Mucosa of descending colon (tissue), 3 donors: ENCODE results near the gene KCNQ2. TPM values are rescaled to one million over a fixed set of nuclear protein-coding genes. Genes with fewer than 3 reads are reported as not detected.

ENCODE experiments used
- ATAC-seq: fragments of 200-7000 bp; cut with Tn5 transposase; one replicate; pipeline ENCODE4 v1.9.1; 2020; ENCODE audit warnings: mild to moderate bottlenecking, moderate library complexity
- DNase-seq, 3 donors: peaks; one replicate each; pipeline ENCODE4 v3.0.0-alpha.2; 2020
- H3K36me3 ChIP-seq: fragments of 200-600 bp; one replicate; pipeline ENCODE4 v1.8.0; 2021; ENCODE audit warnings: low read depth, mild to moderate bottlenecking
- H3K4me1 ChIP-seq: fragments of 200-600 bp; one replicate; pipeline ENCODE4 v1.8.0; 2021; ENCODE audit warnings: low read depth, mild to moderate bottlenecking
- H3K4me3 ChIP-seq: fragments of 200-600 bp; one replicate; pipeline ENCODE4 v1.8.0; 2021; ENCODE audit warnings: mild to moderate bottlenecking
- H3K9me3 ChIP-seq: fragments of 200-600 bp; one replicate; pipeline ENCODE4 v1.8.0; 2021; ENCODE audit warnings: mild to moderate bottlenecking
- intact Hi-C, 2 donors: fragments of 100-400 bp; cut with DNase I in 1 of 2; cut with micrococcal nuclease in 1 of 2; formaldehyde crosslinking; loops; one replicate each; pipeline versions ENCODE4 v1.11.0 to v1.11.1; 2022; cut with DNase I, micrococcal nuclease
- total RNA-seq, 3 donors: library from RNA; stranded (reverse); fragmentation: NEBNext Ultra II Directional in 2 of 3; extraction: Animal tissue kit (Norgen Biotek cat#: 25700) in 2 of 3; gene quantifications; one replicate each; pipeline versions ENCODE4 v1.2.1 to v1.2.4, GENCODE V29; 2021 to 2023
- TF ChIP-seq, protein P1 (sequence below): fragments of 200-600 bp; IDR thresholded peaks from one replicate; pipeline ENCODE4 v1.8.0; 2022; ENCODE audit warnings: antibody characterized with exemption, mild to moderate bottlenecking
- donor health status: DM: no; HTN: no; CAD: no; lungs with moderate emphysema.
- donor health status: DM: no; HTN: no; CAD: no.
- donor health status: DM: no; HTN: yes; CAD: no.

The KCNQ2 gene
- total RNA-seq, 3 donors from 2014 or later, result 1.4 TPM; not detected in 2

DNA sequence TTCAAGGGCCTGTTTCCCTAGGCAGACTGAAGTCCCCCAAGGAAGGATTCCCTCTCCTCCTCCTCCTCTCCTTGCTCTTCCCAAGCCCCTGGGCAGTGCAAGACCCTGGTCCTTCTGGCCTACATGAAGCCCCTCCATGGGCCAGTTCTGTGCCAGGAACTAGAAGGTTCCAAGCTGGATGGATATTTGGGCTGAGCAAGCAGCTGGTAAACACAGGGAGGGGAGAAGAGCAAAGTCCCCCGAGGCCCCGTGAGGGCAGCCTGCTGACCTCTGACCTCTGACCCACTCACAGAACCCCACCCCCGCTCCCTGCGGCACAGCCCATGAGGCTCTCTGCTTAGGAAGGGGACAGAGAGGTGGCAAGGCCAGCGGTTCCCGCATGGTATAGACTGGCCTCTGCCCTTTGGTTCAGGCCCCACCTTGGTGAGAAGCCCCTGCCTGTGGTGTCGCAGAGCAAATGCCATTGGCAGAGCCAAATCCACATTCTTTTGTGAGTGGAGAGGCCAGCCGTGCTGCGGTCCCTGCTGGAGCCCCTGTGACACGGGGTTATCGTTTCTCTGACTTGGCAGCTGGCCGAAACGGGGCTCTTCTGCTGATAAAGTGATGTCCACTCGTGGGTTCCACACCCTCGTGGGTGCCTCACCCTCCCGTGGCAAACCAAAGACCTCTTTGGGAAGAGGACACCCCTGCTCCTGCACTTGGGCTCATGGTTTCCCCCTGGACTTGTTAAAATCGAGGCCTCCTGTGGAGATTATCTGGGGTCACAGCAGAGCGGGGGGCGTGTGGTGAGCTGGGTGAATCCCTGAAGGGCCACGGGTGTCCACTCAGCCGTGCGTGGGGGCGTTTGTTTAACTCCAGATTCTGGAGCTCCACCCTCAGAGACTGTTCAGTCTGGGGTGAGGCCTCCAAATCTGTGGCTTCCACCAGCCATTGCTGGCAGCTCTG lies 109.2 kb downstream of the KCNQ2 start:
- ATAC-seq (no peak), DNase-seq (no peak)
- intact Hi-C loops, result no loop called here
- no peaks in the 10 kb centered on the region for H3K4me1 ChIP-seq
- no peaks in the 10 kb centered on the region for H3K9me3 ChIP-seq
- TF ChIP-seq, protein P1, sequence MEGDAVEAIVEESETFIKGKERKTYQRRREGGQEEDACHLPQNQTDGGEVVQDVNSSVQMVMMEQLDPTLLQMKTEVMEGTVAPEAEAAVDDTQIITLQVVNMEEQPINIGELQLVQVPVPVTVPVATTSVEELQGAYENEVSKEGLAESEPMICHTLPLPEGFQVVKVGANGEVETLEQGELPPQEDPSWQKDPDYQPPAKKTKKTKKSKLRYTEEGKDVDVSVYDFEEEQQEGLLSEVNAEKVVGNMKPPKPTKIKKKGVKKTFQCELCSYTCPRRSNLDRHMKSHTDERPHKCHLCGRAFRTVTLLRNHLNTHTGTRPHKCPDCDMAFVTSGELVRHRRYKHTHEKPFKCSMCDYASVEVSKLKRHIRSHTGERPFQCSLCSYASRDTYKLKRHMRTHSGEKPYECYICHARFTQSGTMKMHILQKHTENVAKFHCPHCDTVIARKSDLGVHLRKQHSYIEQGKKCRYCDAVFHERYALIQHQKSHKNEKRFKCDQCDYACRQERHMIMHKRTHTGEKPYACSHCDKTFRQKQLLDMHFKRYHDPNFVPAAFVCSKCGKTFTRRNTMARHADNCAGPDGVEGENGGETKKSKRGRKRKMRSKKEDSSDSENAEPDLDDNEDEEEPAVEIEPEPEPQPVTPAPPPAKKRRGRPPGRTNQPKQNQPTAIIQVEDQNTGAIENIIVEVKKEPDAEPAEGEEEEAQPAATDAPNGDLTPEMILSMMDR, result no peak
- no peak overlapping the region for H3K4me3 ChIP-seq
- H3K36me3 ChIP-seq, result no peaks in the 10 kb centered on the region

DNA sequence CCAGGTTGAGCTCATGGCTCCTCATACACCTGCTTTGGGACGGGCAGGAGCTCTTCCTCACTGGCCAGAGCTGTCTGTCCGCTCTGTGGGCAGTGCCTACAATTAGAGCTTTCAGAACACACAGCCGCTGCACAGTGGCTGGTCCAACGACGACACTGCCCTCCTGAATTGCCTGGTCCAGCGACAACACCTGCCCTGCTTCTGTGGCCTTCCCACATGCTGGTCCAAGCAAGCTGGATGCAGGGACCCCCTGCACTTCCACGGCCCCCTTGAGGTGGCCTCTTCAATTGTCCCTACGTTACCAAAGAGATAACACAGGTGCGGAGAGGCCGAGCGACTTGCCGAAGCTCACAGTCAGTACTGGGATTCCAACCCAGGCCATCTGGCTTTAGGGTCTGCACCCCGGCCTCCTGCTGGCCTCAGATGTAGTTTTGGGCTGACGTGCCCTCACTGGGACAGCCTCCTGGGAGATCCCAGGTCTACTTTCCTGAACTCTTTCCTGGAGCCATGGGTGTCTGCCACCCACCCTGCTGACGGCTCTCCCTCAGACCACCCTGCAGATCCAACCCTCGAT lies 109.9 kb downstream of the KCNQ2 start:
- H3K4me3 ChIP-seq, result no peak overlapping the region
- TF ChIP-seq, protein P1, result no peak

GRCh38 chr20:63361519-63362435 lies 110.7 kb downstream of the KCNQ2 start:
- TF ChIP-seq, protein P1, result no peak
- Histone ChIP-seq H3K4me3 (no peak overlapping the region), H3K4me1 (no peaks in the 10 kb centered on the region), H3K36me3 (no peaks in the 10 kb centered on the region), H3K9me3 (no peaks in the 10 kb centered on the region)
- intact Hi-C loops, result no loop called here
- ATAC-seq (no peak), DNase-seq (no peak)

More for the DNA sequence above, 109.9 kb downstream of the KCNQ2 start:
- Histone ChIP-seq H3K9me3 (no peaks in the 10 kb centered on the region), H3K36me3 (no peaks in the 10 kb centered on the region), H3K4me1 (no peaks in the 10 kb centered on the region)
- intact Hi-C loops, result no loop called here
- no peak for ATAC-seq
- no peak for DNase-seq

GRCh38 chr20:63360850-63361518 lies 111.5 kb downstream of the KCNQ2 start, which contains the start of gene CHRNA4:
TSS of gene CHRNA4 (minus strand) at chr20:63361349. CDS start at chr20:63361165, 184 bp downstream.
- Histone ChIP-seq H3K4me1 (no peaks in the 10 kb centered on the region), H3K4me3 (no peak within 1 kb of the TSS), H3K9me3 (no peaks in the 10 kb centered on the region), H3K36me3 (no peaks in the 10 kb centered on the region)
- intact Hi-C loops, result no loop called here
- ATAC-seq, result no peak
- TF ChIP-seq, protein P1, result no peak
- no peak for DNase-seq
